ELR (cell line): Measurements from ENCODE around the gene GPBP1.
"Not testable (repeated sequence)": the region's sequence is repeated elsewhere in the genome, so short reads cannot be mapped to it uniquely, and the experiment has no call there.

Experiments used
- DNase-seq: peaks from one replicate; pipeline ENCODE4 v3.0.0-alpha.2; 2015; ENCODE audit warnings: low read depth

Gene GPBP1

DNA sequence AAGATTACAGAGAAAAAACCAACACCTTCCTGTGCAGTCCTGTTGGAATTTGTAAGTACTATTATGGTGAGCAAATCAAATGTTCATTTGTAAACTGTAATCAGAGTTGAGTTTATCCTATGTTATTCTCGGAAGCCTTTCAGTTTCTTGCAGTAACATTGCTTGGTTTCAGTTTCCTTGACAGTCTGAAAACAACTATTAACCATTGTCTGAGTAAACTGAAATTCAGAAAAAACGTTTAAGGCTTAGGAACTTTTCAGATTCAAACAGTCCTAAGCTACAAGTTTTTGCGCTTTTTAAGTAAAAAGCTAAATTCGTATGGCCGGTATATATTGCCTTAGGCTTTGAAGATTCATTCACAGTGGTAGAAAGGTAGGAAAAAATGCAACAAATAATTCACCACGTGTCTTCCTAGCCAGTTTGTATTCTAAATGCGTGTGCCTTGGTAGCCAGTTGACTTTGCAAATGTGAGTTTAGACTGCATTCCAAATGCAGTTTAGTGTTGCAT is 2.5 kb downstream of the GPBP1 start:
- DNase-seq: peak; percentile 55

DNA sequence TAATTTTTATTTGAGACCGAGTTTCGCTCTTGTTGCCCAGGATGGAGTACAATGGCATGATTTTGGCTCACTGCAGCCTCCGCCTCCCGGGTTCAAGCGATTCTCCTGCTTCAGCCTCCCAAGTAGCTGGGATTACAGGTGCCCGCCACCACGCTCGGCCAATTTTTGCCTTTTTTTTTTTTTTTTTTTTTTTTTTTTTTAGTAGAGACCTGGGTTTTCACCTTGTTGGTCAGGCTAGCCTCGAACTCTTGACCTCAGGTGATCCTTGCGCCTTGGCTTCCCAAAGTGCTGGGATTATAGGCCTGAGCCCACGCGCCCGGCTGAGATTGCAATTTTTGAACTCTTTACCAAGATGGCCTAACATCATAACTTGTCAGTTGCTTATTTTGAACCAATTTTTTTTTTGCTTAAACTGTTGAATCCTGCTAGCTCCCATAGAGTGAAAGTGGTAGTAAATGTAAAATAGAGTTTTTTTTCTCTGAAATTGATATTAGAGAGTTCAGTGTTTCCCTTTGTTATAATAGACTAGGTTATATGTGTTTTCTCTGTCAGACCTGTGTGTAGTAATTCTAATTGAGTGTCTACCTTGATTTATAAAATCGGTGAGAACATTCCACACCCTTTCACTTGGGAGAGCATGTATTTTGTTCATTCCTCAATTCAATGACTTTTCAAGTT is 3.8 kb downstream of the GPBP1 start:
- DNase-seq: no peak

DNA sequence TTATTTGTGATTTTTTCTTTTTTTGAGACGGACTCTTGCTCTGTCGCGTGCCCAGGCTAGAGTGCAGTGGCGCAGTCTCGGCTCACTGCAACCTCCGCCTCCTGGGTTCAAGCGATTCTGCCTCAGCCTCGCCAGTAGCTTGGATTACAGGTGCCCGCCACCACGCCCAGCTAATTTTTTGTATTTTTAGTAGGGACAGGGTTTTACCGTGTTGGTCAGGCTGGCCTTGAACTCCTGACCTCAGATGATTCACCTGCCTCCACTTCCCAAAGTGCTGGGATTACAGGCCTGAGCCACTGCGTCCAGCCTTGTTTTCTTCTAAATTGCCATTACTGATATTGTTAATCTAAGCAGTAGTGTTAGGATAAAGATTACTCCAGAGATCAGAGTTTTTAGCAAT is 4.4 kb downstream of the GPBP1 start:
- DNase-seq: not testable (repeated sequence)

DNA sequence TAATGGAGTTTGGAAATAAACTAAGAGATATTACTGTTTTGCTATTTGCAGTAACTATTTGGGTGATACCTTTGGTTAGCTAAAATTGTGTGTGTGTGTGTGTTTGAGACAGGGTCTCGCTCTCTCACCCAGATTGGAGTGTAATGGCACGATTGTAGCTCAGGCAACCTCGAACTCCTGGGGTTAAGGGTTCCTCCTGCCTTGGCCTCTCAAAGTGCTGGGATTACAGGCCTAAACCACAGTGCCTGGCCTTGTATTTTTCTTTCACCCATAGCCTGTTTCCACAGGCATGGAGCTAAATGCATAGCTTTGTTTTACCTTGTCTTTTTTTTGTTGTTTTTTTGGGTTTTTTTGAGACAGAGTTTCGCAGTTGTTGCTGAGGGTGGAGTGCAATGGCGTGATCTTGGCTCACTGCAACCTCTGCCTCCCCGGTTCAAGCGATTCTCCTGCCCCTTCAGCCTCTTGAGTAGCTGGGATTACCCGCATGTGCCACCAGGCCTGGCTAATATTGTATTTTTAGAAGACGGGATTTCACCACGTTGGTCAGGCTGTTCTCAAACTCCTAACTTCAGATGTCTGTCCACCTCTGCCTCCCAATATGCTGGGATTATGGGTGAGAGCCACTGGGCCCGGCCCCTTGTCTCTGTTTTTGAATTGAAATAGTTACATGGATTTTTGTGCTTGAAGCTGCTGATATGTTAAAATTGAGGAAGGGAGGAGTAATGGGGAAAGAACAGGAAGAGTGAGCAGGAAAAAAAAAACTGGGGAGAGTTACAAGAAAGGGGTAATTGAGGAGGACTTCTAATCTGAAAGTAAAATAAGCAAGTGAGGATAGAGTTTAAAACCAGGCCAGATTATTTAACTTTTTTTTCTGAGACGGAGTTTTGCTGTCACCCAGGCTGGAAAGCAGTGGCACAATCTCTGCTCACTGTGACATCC is 5.7 kb downstream of the GPBP1 start:
- no peak for DNase-seq

DNA sequence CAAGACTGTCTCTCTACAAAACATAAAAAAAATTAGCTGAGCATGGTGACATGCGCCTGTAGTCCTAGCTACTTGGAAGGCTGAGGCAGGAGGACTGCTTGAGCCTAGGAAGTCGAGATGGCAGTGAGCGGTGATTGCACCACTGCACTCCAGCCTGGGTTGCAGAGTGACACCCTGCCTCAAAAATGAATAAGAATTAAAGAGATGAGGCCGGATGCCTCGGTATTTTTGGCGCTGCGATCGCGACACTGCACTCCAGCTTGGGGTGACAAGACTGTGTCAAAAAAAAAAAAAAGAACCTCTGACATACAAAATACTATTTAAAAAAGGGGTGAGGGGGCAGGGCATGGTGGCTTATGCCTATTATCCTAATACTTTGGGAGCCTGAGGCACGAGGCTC is 7.3 kb downstream of the GPBP1 start:
- no peak for DNase-seq

DNA sequence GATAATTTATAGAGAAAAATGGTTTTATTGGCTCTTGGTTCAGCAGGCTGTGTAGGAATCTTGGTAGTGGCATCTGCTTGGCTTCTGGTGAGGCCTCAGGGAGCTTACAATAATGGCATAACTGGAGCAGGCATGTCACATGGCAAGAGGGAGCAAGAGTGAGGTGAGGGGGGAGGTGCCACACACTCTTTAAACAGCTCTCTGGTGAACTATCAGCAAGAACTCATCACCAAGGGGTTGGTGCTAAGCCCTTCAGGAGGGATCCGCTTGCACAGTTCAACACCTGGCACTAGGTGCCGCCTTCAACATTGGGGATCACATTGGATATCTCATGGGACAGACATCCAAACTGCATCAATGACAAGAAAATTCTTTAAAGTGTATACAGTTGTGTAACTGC is 10.5 kb downstream of the GPBP1 start:
- no peak for DNase-seq

DNA sequence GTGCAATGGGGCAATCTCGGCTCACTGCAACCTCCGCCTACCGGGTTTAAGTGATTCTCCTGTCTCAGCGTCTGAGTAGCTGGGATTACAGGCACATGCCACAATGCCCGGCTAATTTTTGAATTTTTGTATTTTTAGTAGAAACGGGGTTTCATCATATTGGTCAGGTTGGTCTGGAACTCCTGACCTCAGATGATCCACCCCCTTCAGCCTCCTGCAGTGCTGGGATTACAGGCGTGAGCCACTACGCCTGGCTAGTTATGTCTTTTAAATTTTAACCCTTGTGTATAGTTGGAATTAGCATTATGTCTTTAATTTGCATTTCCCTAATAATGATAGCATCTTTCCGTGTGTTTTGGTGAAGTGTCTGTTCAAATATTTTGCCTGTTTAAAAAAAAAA is 11.5 kb downstream of the GPBP1 start:
- DNase-seq: no peak

DNA sequence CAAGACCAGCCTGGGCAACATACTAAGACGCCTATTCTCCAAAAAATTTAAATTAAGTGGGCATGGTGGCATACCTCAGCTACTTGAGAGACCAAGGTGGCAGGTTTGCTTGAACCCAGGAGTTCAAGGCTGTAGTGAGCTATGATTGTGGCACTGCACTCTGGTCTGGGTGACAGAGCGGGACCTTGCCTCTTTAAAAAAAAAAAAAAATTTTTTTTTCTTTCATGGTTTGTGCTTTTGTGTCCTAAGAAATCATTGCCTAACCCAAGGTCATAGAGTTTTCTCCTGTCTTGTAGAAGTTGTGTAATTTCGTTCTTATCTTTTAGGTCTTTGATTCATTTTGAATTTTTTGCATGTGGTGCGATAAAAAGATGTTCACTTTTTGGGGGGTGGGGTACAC is 12.3 kb downstream of the GPBP1 start:
- no peak for DNase-seq

DNA sequence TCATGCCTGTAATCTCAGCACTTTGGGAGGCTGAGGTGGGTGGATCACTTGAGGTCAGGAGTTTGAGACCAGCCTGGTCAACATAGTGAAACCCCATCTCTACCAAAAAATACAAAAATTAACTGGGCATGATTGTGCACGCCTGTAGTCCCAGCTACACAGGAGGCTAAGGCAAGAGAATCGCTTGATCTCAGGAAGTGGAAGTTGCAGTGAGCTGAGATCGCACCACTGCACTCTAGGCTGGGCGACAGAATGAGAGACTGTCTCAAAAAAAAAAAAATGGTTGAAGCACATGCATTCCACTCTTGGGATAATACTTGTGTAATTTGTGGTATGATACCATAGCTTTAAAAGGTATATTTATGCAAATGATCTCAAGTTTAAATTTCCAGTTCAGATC is 14.1 kb downstream of the GPBP1 start:
- not testable (repeated sequence) for DNase-seq

DNA sequence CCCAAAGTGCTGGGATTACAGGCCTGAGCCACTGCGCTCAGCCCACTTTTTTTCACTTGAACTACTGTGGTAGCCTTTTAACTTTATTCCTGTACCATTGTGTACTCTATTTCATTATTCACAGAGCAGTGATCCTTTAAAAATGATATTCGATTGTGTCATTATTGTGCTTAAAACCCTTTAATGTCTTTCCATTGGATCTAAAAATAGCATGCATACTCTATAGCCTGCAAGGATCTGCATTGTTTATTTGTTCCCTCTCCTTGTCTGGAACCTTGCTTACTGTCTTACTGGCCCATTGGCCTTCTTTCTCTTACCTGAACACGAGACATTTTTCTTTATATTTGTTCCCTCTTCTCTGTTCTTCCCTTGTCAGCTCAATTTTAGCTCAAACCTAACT is 15.7 kb downstream of the GPBP1 start:
- no peak for DNase-seq

DNA sequence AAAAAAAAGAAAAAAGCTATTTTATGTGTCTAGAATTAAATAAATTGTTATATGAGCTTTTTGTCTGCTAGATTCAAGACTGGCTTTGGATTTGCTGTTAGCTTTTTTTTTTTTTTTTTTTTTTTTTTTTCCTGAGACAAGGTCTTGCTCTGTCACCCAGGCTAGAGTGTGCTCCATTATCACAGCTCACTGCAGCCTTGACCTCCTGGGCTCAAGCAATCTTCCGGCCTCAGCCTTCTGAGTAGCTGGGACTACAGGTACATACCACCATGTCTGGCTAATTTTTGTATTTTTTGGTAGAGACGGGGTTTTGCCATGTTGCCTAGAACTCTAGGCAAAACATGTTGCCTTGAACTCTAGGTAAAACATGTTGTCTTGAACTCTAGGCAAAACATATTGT is 16.7 kb downstream of the GPBP1 start:
- no peak for DNase-seq

DNA sequence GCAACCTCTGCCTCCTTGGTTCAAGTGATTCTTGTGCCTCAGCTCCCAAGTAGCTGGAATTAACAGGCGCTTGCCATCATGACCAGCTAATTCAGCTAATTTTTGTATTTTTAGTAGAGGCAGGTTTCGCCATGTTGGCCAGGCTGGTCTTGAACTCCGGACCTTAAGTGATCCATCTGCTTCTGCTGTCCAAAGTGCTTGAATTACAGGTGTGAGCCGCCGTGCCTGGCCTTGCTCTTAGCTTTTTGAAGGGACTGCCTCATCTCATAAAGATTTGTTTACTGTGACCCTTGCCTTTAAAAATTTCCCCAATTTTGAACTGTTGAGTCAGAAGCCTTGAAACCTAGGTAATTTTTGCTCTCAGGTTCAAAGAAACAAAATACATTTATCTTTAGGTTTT is 17.3 kb downstream of the GPBP1 start:
- no peak for DNase-seq

DNA sequence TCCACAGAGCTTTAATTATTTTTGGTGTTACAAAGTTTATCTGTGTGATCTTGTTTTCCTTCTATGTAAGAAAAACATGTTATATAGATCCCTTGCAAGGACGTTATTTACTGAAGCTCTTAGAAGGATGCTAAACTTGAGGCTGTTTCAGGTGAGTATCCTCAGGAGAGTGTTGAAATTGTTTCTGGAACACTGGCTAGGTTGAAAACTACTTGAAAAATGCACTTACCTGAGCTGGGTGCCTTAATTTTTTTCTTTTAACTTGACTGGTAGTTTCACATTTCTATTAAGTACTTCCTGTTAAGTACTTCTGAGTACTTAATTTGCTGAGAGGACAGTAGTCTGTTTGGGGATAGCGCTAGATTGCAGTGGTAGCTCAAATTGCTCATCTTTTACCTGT is 18.1 kb downstream of the GPBP1 start:
- no peak for DNase-seq

DNA sequence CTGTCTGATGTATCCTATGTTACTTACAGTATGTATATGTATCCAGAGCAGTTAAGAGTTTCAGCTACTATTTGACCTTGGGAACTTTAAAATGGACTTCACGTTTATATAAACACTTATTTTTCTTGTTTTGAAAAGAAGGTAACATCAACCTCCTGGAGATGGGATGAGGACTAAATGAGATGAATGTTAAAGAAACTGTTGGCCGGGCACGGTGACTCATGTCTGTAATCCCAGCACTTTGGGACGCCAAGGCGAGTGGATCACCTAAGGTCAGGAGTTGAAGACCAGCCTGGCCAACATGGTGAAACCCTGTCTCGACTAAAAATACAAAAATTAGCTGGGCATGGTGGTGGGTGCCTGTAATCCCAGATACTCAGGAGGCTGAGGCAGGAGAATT is 19.0 kb downstream of the GPBP1 start:
- DNase-seq: not testable (repeated sequence)

DNA sequence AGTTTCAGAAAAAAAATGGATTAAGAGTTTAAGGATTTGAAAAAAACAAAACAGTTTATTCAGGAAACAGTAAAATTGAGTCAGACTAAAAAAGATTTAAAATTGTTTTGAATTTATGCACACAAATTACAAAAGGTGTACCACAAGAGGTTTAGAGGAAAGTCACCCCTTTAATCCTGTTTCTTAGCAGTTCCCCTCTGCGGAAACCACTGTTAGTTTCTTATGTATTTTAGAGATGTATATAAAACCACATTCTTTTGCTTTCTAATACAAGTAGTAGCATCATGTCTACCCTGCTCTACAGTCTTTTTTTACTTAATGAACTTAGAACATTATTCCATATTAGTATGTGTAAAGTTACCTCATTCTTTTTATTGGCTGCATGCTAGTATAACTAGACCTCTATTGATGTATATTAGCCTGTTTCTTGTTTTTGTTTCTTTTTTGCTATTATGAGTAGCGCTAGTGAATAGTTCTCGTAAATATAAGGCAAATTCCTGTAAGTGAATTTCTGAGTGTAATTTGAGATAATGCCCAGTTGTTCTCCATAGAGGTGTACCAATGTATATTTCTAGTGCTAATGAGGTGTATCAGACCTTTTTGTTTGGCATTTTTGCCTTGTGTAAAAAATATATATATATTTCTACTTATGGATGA is 20.0 kb downstream of the GPBP1 start:
- DNase-seq: no peak

DNA sequence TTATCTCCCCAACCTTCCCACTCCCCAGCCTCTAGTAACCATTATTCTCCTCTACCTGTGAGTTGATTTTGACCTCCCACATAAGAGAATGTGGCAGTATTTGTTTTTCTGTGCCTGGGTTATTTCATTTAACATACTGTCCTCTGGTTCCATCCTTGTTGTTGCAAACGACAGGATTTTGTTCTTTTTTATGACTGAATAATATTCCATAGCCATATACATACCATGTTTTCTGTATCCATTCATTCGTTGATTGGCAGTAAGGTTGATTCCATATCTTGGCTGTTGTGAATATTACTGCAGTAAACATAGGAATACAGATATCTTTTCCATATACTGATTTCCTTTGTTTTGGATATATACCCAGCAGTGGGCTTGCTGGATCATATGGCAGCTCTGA is 20.8 kb downstream of the GPBP1 start:
- DNase-seq: no peak

DNA sequence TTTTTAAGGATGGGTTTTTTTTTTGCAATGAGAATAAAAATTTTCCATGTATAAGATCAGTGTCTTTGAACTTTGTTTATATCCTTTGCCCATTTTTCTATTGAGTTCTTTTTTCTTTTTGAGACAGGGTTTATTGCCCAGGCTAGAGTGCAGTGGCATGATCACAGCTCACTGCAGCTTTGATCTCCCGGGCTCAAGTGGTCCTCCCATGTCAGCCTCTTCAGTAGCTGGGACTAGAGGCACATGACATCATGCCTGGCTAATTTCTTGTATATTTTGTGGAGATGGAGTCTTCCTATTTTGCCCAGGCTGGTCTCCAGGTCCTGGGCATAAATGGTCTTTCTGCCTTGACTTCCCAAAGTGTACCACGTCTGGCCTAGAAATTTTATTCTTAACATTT is 21.2 kb downstream of the GPBP1 start:
- no peak for DNase-seq

DNA sequence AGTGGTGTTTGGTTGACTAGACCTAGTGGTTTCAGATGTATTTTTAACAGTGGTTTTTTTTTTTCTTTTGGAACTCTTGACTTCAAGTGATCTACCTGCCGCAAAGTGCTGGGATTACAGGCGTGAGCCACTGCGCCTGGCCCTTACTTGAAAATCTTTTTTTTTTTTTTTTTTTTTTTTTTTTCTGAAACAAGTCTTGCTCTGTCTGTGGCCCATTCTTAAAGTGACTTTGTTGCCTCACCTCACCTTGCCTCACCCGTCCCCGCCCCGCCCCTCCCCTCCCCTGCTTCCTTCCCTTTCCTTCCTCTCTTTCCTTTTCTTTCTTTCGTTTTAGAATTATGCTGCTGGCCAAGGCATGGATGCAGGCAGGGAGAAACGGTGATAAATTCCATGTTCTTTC is 26.0 kb downstream of the GPBP1 start:
- DNase-seq: no peak

DNA sequence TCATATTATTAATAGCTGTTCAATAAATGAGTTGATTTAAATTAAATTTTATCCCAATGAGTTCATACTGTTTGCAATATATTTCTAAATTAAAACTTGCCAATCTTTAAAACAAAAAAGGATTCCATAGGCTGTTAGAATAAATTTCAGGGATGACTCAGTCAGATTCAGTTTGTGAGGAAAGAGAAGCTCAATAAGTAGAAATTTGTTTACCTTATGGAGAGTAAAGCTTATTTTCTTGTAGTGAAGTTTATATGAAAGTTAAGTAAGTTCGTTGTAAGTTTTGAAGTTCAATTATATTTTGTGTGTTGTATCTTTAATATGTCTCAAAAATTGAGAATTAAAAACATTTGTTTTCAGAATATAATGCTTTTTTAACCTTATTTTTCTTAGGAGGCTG is 29.0 kb downstream of the GPBP1 start:
- DNase-seq: no peak

DNA sequence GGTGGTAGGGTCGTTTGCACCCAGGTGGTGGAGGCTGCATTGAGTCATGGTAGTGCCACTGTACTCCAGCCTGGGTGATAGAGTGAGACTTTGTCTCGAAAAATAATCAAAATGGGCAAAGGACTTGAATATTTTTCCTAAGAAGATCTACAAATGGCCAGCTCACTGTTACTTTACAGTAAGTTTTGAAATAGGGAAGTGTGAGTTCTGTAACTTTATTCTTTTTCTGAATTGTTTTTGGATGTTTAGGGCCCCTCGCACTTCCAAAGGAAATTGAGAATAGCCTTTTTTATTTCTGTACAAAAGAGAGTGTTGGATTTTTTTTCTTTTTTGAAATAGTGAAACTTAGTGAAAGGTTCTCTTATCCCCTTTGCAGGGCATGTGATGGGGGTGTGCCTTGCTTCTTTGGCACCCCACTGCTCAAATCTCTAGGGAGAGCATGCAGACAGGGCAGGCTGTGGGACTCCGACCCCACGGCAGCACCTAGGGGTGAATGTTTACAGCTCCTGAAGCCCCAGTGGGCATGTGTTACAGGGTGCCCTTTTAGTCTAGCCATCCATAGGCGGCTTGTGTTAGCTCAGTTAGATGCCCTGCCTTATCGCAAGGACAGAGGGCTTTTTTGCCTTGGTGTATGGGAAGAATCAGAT is 33.3 kb downstream of the GPBP1 start:
- no peak for DNase-seq

DNA sequence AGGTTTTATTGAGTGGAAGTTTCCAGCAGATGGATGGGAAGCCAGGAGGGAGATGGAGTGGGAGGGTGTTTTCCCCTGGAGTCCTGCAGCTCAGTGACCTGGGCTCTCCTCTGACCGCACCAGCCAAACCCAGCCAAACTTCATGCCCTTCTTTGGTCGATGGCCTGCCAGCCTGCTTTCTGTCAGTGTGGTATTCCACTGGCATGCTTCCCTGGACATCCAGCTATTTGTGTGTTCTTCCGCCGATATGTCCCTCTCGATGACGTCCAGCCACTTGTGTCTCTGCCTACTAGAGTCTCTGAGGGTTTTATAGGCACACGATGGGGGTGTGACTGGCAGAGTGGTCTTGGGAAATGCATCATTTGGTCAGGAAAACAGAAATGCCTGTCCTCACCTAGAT is 33.8 kb downstream of the GPBP1 start:
- DNase-seq: no peak

DNA sequence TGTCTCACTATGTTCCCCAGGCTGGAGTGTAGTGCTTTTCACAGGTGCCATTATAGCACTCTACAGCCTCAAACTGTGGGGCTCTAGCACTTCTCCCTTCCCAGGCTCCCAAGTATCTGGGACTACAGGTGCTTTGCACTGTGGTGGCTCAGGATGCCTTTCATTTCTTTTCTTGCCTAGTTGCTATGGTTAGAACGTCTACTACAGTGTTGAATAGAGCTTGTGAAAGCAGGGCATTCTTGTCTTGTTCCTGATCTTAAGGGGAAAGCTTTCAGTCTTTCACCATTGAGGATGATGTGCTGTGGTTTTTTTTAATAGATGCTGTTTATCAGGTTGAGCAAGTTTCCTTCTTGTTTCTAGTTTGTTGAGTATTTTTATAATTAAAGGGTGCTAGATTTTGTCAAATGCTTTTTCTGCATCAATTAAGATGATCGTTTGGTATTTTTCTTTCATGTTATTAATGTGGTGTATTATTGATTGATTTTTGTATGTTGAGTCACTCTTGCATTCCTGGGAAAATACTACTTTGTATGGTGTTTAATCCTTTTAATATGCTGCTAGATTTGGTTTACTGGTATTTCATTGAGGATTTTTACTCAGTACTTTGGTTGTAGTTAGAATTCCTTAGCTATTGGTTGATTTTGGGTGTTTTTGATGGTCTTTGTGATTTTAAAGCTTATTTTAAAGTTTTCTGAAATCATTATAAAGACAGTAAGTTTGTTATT is 35.6 kb downstream of the GPBP1 start:
- DNase-seq: peak; percentile 31
